Nephron (organoid): Measurements from ENCODE around the gene GRIP2.
A peak's percentile ranks its signal among the peaks of the same experiment; 100 is the strongest.

Experiments
- H3K27ac Mint-ChIP-seq, 3 experiments: 2 replicates each; pipeline ENCODE4 v1.8.0; 2020; ENCODE audit warnings: mixed read lengths in 3 of 3, mild to moderate bottlenecking in 2 of 3, moderate library complexity in 1 of 3
- H3K27me3 Mint-ChIP-seq: 2 replicates; pipeline ENCODE4 v1.8.0; 2021; ENCODE audit warnings: low read depth, mild to moderate bottlenecking, moderate library complexity, mixed read lengths
- H3K36me3 Mint-ChIP-seq: 2 replicates; pipeline ENCODE4 v1.8.0; 2020; ENCODE audit warnings: low read depth, mixed read lengths
- H3K4me1 Mint-ChIP-seq: 2 replicates; pipeline ENCODE4 v1.8.0; 2020; ENCODE audit warnings: mixed read lengths
- H3K4me3 Mint-ChIP-seq, 3 experiments: 2 replicates each; pipeline ENCODE4 v1.8.0; 2020; ENCODE audit warnings: mild to moderate bottlenecking in 3 of 3, mixed read lengths in 3 of 3, moderate library complexity in 2 of 3
- H3K9me3 Mint-ChIP-seq: 2 replicates; pipeline ENCODE4 v1.8.0; 2020; ENCODE audit warnings: mixed read lengths
- CTCF ChIP-seq, 3 experiments: fragments of 200-600 bp; sonication (generic); IDR thresholded peaks; one replicate each; pipeline ENCODE4 v1.5.0; 2021; ENCODE audit warnings: antibody characterized with exemption in 3 of 3; ENCODE audit not compliant: unreplicated experiment in 3 of 3

The GRIP2 gene

GRCh38 chr3:14531856-14532395 lies 8.2 kb downstream of the GRIP2 start:
- TF ChIP-seq CTCF (IDR thresholded peaks at IDR 0.05; ENCODE audit: unreplicated experiment in 3 of 3): no peak
- H3K4me3 Mint-ChIP-seq: no peak overlapping the region
- H3K36me3 Mint-ChIP-seq: no peaks in the 10 kb centered on the region
- H3K27ac Mint-ChIP-seq: no peak overlapping the region
- H3K27me3 Mint-ChIP-seq: peaks cover 13% of the 10 kb centered on the region
- peaks cover 26% of the 10 kb centered on the region for H3K4me1 Mint-ChIP-seq
- peaks cover 3% of the 10 kb centered on the region for H3K9me3 Mint-ChIP-seq

GRCh38 chr3:14528081-14528480 lies 12.1 kb downstream of the GRIP2 start:
- Mint-ChIP-seq H3K9me3 (peaks cover 3% of the 10 kb centered on the region), H3K4me1 (peaks cover 34% of the 10 kb centered on the region), H3K27ac (no peak overlapping the region), H3K4me3 (no peak overlapping the region), H3K27me3 (peaks cover 7% of the 10 kb centered on the region), H3K36me3 (no peaks in the 10 kb centered on the region)
- TF ChIP-seq CTCF (IDR thresholded peaks at IDR 0.05; ENCODE audit: unreplicated experiment in 3 of 3): no peak

GRCh38 chr3:14525685-14526631 lies 14.2 kb downstream of the GRIP2 start:
- Mint-ChIP-seq H3K27me3 (peaks cover 10% of the 10 kb centered on the region), H3K4me1 (peaks cover 36% of the 10 kb centered on the region), H3K4me3 (peak overlapping the region in 2 of 3 experiments; percentile 5 to 37), H3K36me3 (no peaks in the 10 kb centered on the region), H3K27ac (peak overlapping the region in 1 of 3 experiments; percentile 61), H3K9me3 (peaks cover 3% of the 10 kb centered on the region)
- TF ChIP-seq CTCF (IDR thresholded peaks at IDR 0.05; ENCODE audit: unreplicated experiment in 3 of 3): no peak

GRCh38 chr3:14524920-14525660 lies 15.1 kb downstream of the GRIP2 start:
- no peaks in the 10 kb centered on the region for H3K36me3 Mint-ChIP-seq
- H3K9me3 Mint-ChIP-seq: peaks cover under 1% of the 10 kb centered on the region
- no peak overlapping the region for H3K27ac Mint-ChIP-seq
- TF ChIP-seq CTCF (IDR thresholded peaks at IDR 0.05; ENCODE audit: unreplicated experiment in 3 of 3): no peak
- peaks cover 10% of the 10 kb centered on the region for H3K27me3 Mint-ChIP-seq
- peak overlapping the region in 2 of 3 experiments; percentile 16 to 29 for H3K4me3 Mint-ChIP-seq
- H3K4me1 Mint-ChIP-seq: peaks cover 42% of the 10 kb centered on the region

GRCh38 chr3:14524311-14524711 lies 15.8 kb downstream of the GRIP2 start:
- Mint-ChIP-seq H3K4me3 (peak overlapping the region in 1 of 3 experiments; percentile 29), H3K27ac (no peak overlapping the region), H3K4me1 (peaks cover 42% of the 10 kb centered on the region), H3K36me3 (no peaks in the 10 kb centered on the region), H3K27me3 (peaks cover 8% of the 10 kb centered on the region), H3K9me3 (no peaks in the 10 kb centered on the region)
- TF ChIP-seq CTCF (IDR thresholded peaks at IDR 0.05; ENCODE audit: unreplicated experiment in 3 of 3): no peak
